Measurements from ENCODE around the gene ATP6V1F. TPM values are rescaled to one million over a fixed set of nuclear protein-coding genes. Genes with fewer than 3 reads are reported as not detected.
A peak's percentile ranks its signal among the peaks of the same experiment; 100 is the strongest.

Gene ATP6V1F
- polyA plus RNA-seq, 4 donors = 145 to 239 (median 191) TPM

DNA sequence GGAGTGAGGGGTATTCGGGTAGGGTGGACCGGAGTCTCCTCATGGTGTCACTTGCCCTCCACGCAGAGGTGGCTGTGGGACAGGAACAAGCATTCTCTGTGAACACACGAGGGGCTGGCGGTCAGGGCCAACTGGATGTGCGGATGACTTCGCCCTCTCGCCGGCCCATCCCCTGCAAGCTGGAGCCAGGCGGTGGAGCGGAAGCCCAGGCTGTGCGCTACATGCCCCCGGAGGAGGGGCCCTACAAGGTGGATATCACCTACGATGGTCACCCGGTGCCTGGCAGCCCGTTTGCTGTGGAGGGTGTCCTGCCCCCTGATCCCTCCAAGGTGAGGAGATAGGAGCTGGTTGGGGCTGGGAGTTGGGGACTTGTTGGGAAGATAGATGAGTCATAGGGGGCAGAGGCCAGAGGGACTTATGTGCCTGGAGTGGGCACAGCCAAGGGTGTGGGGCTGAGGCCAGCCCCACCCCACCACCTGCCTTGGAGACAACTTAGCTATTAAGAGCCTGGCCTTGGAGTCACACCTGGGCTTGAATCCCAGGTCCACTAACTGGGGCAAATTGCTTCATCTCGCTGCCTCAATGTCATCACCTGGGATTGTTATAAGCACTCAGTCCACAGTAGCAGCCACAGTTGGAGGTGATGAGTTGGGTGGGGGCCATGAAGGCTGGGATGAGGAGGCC, 18.6 kb upstream of the ATP6V1F start:
- H3K4me3 ChIP-seq (ENCODE audit: low read depth in 1 of 3, low read length in 3 of 3) = no peak overlapping the region
- no peaks in the 10 kb centered on the region for H3K4me1 ChIP-seq (ENCODE audit: control insufficient read depth in 3 of 3, insufficient read depth in 2 of 3, low read depth in 1 of 3, low read length in 2 of 3)
- no peaks in the 10 kb centered on the region for H3K27me3 ChIP-seq (ENCODE audit: control insufficient read depth in 3 of 3, insufficient read depth in 3 of 3, low read length in 3 of 3)
- WGBS, 3 donors = 83 to 92% (median 90%) methylated on average over 17 of the region's 17 CpGs
- no peaks in the 10 kb centered on the region for H3K9me3 ChIP-seq (ENCODE audit: control insufficient read depth in 2 of 2, insufficient read depth in 1 of 2, low read depth in 1 of 2, low read length in 1 of 2)
- no peak overlapping the region for H3K27ac ChIP-seq (ENCODE audit: low read depth in 1 of 3, low read length in 2 of 3)
- DNase-seq = peak in 1 of 2 donors; percentile 13
- peaks cover 0 to 96% (median 0%) of the 10 kb centered on the region in 3 donors for H3K36me3 ChIP-seq (ENCODE audit: control insufficient read depth in 3 of 3, insufficient read depth in 2 of 3, low read depth in 1 of 3, low read length in 3 of 3)
- no peak for FAIRE-seq

DNA sequence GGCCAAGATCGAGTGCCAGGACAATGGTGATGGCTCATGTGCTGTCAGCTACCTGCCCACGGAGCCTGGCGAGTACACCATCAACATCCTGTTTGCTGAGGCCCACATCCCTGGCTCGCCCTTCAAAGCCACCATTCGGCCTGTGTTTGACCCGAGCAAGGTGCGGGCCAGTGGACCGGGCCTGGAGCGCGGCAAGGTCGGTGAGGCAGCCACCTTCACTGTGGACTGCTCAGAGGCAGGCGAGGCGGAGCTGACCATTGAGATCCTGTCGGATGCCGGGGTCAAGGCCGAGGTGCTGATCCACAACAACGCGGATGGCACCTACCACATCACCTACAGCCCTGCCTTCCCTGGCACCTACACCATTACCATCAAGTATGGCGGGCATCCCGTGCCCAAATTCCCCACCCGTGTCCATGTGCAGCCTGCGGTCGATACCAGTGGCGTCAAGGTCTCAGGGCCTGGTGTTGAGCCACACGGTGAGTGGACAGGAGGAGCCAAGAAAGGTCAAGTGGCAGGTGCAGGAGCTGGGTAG, 17.8 kb upstream of the ATP6V1F start:
- Histone ChIP-seq H3K9me3 (ENCODE audit: control insufficient read depth in 2 of 2, insufficient read depth in 1 of 2, low read depth in 1 of 2, low read length in 1 of 2) (no peaks in the 10 kb centered on the region), H3K4me1 (ENCODE audit: control insufficient read depth in 3 of 3, insufficient read depth in 2 of 3, low read depth in 1 of 3, low read length in 2 of 3) (peaks cover 0 to 3% (median 0%) of the 10 kb centered on the region in 3 donors), H3K4me3 (ENCODE audit: low read depth in 1 of 3, low read length in 3 of 3) (no peak overlapping the region), H3K27ac (ENCODE audit: low read depth in 1 of 3, low read length in 2 of 3) (no peak overlapping the region), H3K36me3 (ENCODE audit: control insufficient read depth in 3 of 3, insufficient read depth in 2 of 3, low read depth in 1 of 3, low read length in 3 of 3) (peaks cover 0 to 96% (median 0%) of the 10 kb centered on the region in 3 donors), H3K27me3 (ENCODE audit: control insufficient read depth in 3 of 3, insufficient read depth in 3 of 3, low read length in 3 of 3) (no peaks in the 10 kb centered on the region)
- 90 to 94% (median 94%) methylated on average over 25 of the region's 25 CpGs for WGBS, 3 donors
- DNase-seq (no peak), FAIRE-seq (no peak)

- no peak for DNase-seq
- Histone ChIP-seq H3K27ac (ENCODE audit: low read depth in 1 of 3, low read length in 2 of 3) (no peak overlapping the region), H3K36me3 (ENCODE audit: control insufficient read depth in 3 of 3, insufficient read depth in 2 of 3, low read depth in 1 of 3, low read length in 3 of 3) (peaks cover 0 to 96% (median 0%) of the 10 kb centered on the region in 3 donors), H3K9me3 (ENCODE audit: control insufficient read depth in 2 of 2, insufficient read depth in 1 of 2, low read depth in 1 of 2, low read length in 1 of 2) (no peaks in the 10 kb centered on the region), H3K4me3 (ENCODE audit: low read depth in 1 of 3, low read length in 3 of 3) (no peak overlapping the region), H3K4me1 (ENCODE audit: control insufficient read depth in 3 of 3, insufficient read depth in 2 of 3, low read depth in 1 of 3, low read length in 2 of 3) (peaks cover 0 to 9% (median 0%) of the 10 kb centered on the region in 3 donors), H3K27me3 (ENCODE audit: control insufficient read depth in 3 of 3, insufficient read depth in 3 of 3, low read length in 3 of 3) (no peaks in the 10 kb centered on the region)
- no peak for FAIRE-seq
- WGBS, 3 donors = 84 to 87% (median 84%) methylated on average over 5 of the region's 5 CpGs
Observed at GRCh38 chr7:128845475-128845874, 17.2 kb upstream of the ATP6V1F start.

DNA sequence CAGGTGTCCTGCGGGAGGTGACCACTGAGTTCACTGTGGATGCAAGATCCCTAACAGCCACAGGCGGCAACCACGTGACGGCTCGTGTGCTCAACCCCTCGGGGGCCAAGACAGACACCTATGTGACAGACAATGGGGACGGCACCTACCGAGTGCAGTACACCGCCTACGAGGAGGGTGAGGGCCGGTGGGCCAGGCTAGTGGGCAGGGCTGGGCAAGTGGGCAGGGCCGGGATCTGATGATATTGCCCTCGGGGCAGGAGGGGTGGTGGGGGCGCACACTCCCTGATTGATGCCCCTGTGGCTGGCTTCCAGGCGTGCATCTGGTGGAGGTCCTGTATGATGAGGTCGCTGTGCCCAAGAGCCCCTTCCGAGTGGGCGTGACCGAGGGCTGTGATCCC, 16.7 kb upstream of the ATP6V1F start:
- DNase-seq = no peak
- Histone ChIP-seq H3K27me3 (ENCODE audit: control insufficient read depth in 3 of 3, insufficient read depth in 3 of 3, low read length in 3 of 3) (no peaks in the 10 kb centered on the region), H3K4me3 (ENCODE audit: low read depth in 1 of 3, low read length in 3 of 3) (no peak overlapping the region), H3K27ac (ENCODE audit: low read depth in 1 of 3, low read length in 2 of 3) (no peak overlapping the region), H3K9me3 (ENCODE audit: control insufficient read depth in 2 of 2, insufficient read depth in 1 of 2, low read depth in 1 of 2, low read length in 1 of 2) (no peaks in the 10 kb centered on the region), H3K4me1 (ENCODE audit: control insufficient read depth in 3 of 3, insufficient read depth in 2 of 3, low read depth in 1 of 3, low read length in 2 of 3) (peaks cover 0 to 10% (median 0%) of the 10 kb centered on the region in 3 donors), H3K36me3 (ENCODE audit: control insufficient read depth in 3 of 3, insufficient read depth in 2 of 3, low read depth in 1 of 3, low read length in 3 of 3) (peaks cover 0 to 96% (median 0%) of the 10 kb centered on the region in 3 donors)
- 84 to 86% (median 85%) methylated on average over 16 to 19 of the region's 19 CpGs for WGBS, 3 donors
- no peak for FAIRE-seq

DNA sequence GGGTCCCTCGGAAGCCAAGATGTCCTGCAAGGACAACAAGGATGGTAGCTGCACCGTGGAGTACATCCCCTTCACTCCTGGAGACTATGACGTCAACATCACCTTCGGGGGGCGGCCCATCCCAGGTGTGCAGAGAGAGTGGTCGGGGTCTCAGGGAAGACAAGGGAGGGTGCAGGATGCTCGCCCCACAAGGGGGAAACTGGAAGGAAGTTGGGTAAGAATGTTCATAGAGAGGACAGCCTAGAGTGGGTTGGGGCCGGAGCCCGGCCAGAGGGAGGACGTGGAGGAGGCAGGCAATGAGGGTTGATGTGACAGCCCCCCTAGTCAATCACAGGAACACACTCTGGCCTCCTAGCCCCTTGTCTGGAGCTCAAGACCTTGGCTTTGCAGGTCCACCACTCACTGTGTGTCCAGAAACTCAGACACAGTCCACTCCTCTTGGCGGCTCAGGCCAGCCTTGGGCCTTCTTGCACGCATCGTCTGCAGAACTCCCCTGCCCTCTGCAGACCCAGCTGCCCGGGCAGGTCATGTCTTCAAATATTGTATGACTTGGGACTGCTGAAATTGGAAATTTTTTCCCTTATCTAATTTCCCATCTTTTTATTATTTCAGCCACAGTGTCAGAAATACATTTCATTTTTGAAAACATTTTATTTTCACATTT, 15.7 kb upstream of the ATP6V1F start:
- WGBS, 3 donors = 90 to 94% (median 92%) methylated on average over 14 of the region's 14 CpGs
- Histone ChIP-seq H3K27ac (ENCODE audit: low read depth in 1 of 3, low read length in 2 of 3) (no peak overlapping the region), H3K4me3 (ENCODE audit: low read depth in 1 of 3, low read length in 3 of 3) (no peak overlapping the region), H3K36me3 (ENCODE audit: control insufficient read depth in 3 of 3, insufficient read depth in 2 of 3, low read depth in 1 of 3, low read length in 3 of 3) (peaks cover 0 to 95% (median 0%) of the 10 kb centered on the region in 3 donors), H3K9me3 (ENCODE audit: control insufficient read depth in 2 of 2, insufficient read depth in 1 of 2, low read depth in 1 of 2, low read length in 1 of 2) (no peaks in the 10 kb centered on the region), H3K27me3 (ENCODE audit: control insufficient read depth in 3 of 3, insufficient read depth in 3 of 3, low read length in 3 of 3) (no peaks in the 10 kb centered on the region), H3K4me1 (ENCODE audit: control insufficient read depth in 3 of 3, insufficient read depth in 2 of 3, low read depth in 1 of 3, low read length in 2 of 3) (peaks cover 0 to 10% (median 0%) of the 10 kb centered on the region in 3 donors)
- FAIRE-seq = no peak
- no peak for DNase-seq

DNA sequence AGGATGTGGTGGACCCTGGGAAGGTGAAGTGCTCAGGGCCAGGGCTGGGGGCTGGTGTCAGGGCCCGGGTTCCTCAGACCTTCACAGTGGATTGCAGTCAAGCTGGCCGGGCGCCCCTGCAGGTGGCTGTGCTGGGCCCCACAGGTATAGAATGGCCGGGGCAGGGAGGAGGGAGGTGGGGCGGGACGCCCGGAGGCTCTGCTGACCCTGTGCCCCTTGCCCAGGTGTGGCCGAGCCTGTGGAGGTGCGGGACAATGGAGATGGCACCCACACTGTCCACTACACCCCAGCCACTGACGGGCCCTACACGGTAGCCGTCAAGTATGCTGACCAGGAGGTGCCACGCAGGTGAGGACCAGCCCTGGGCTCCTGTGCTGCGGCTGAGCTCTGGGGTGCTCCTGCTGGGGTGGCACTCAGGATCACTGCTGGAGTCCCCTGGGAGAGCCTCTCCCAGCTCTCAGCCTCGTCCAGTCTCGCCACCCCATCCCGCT, 14.9 kb upstream of the ATP6V1F start:
- Histone ChIP-seq H3K27ac (ENCODE audit: low read depth in 1 of 3, low read length in 2 of 3) (no peak overlapping the region), H3K4me3 (ENCODE audit: low read depth in 1 of 3, low read length in 3 of 3) (no peak overlapping the region), H3K27me3 (ENCODE audit: control insufficient read depth in 3 of 3, insufficient read depth in 3 of 3, low read length in 3 of 3) (no peaks in the 10 kb centered on the region), H3K4me1 (ENCODE audit: control insufficient read depth in 3 of 3, insufficient read depth in 2 of 3, low read depth in 1 of 3, low read length in 2 of 3) (peaks cover 0 to 10% (median 0%) of the 10 kb centered on the region in 3 donors), H3K36me3 (ENCODE audit: control insufficient read depth in 3 of 3, insufficient read depth in 2 of 3, low read depth in 1 of 3, low read length in 3 of 3) (peaks cover 0 to 95% (median 2%) of the 10 kb centered on the region in 3 donors), H3K9me3 (ENCODE audit: control insufficient read depth in 2 of 2, insufficient read depth in 1 of 2, low read depth in 1 of 2, low read length in 1 of 2) (no peaks in the 10 kb centered on the region)
- 85 to 92% (median 89%) methylated on average over 15 to 17 of the region's 17 CpGs for WGBS, 3 donors
- no peak for FAIRE-seq
- DNase-seq = no peak

DNA sequence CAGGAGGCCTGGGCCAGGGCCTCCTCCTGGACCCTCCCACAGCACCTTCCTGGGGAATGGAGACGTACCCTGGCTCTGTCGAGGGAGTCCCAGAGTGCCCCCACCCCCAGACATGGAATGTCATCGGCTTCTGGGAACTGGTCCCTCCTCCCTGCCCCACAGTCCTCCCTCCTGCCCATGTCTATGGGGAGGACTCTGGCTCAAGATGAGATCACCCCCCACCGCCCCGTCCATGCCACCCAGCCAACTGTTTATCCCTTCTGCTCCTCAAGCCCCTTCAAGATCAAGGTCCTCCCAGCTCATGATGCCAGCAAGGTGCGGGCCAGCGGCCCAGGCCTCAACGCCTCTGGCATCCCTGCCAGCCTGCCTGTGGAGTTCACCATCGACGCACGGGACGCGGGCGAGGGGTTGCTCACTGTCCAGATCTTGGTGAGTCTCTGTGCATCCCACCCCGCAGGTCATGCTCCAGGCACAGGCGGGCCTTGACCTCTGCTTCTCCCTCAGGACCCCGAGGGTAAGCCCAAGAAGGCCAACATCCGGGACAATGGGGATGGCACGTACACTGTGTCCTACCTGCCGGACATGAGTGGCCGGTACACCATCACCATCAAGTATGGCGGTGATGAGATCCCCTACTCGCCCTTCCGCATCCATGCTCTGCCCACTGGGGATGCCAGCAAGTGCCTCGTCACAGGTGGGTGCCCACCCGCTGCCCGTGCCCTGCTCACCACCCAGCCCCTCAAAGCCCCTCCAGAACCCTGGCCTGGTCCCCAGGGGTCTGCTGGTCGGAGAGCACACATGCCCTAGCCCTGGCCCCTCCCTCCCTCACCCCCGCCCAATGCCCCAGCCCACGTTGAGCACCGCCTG, 14.1 kb upstream of the ATP6V1F start:
- no peaks in the 10 kb centered on the region for H3K27me3 ChIP-seq (ENCODE audit: control insufficient read depth in 3 of 3, insufficient read depth in 3 of 3, low read length in 3 of 3)
- DNase-seq (no peak), FAIRE-seq (no peak)
- H3K36me3 ChIP-seq (ENCODE audit: control insufficient read depth in 3 of 3, insufficient read depth in 2 of 3, low read depth in 1 of 3, low read length in 3 of 3) = peaks cover 0 to 95% (median 2%) of the 10 kb centered on the region in 3 donors
- 91 to 93% (median 92%) methylated on average over 31 of the region's 31 CpGs for WGBS, 3 donors
- H3K27ac ChIP-seq (ENCODE audit: low read depth in 1 of 3, low read length in 2 of 3) = no peak overlapping the region
- H3K4me1 ChIP-seq (ENCODE audit: control insufficient read depth in 3 of 3, insufficient read depth in 2 of 3, low read depth in 1 of 3, low read length in 2 of 3) = peaks cover 0 to 10% (median 0%) of the 10 kb centered on the region in 3 donors
- no peak overlapping the region for H3K4me3 ChIP-seq (ENCODE audit: low read depth in 1 of 3, low read length in 3 of 3)
- H3K9me3 ChIP-seq (ENCODE audit: control insufficient read depth in 2 of 2, insufficient read depth in 1 of 2, low read depth in 1 of 2, low read length in 1 of 2) = no peaks in the 10 kb centered on the region

DNA sequence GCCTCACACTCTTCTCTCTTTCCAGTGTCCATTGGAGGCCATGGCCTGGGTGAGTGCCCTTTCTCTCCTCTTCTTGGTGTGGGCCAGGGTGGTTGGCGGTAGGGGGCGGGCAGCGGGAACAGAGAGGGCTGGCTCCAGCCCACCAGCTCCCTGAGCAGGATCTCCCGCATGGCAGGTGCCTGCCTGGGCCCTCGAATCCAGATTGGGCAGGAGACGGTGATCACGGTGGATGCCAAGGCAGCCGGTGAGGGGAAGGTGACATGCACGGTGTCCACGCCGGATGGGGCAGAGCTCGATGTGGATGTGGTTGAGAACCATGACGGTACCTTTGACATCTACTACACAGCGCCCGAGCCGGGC, 13.5 kb upstream of the ATP6V1F start:
- Histone ChIP-seq H3K36me3 (ENCODE audit: control insufficient read depth in 3 of 3, insufficient read depth in 2 of 3, low read depth in 1 of 3, low read length in 3 of 3) (peaks cover 0 to 95% (median 2%) of the 10 kb centered on the region in 3 donors), H3K27ac (ENCODE audit: low read depth in 1 of 3, low read length in 2 of 3) (no peak overlapping the region), H3K9me3 (ENCODE audit: control insufficient read depth in 2 of 2, insufficient read depth in 1 of 2, low read depth in 1 of 2, low read length in 1 of 2) (no peaks in the 10 kb centered on the region), H3K27me3 (ENCODE audit: control insufficient read depth in 3 of 3, insufficient read depth in 3 of 3, low read length in 3 of 3) (no peaks in the 10 kb centered on the region), H3K4me1 (ENCODE audit: control insufficient read depth in 3 of 3, insufficient read depth in 2 of 3, low read depth in 1 of 3, low read length in 2 of 3) (peaks cover 0 to 10% (median 0%) of the 10 kb centered on the region in 3 donors), H3K4me3 (ENCODE audit: low read depth in 1 of 3, low read length in 3 of 3) (no peak overlapping the region)
- 93 to 95% (median 95%) methylated on average over 14 to 16 of the region's 16 CpGs for WGBS, 3 donors
- FAIRE-seq (no peak), DNase-seq (no peak)

Measured in small intestine (tissue), 7 donors.